CD4-positive, alpha-beta T cell treated with Interleukin-17A for 4 hours (primary cell): Measurements from ENCODE around the gene VWA7.
A peak's percentile ranks its signal among the peaks of the same experiment; 100 is the strongest.

ENCODE experiments used
- DNase-seq: peaks from one replicate; pipeline ENCODE4 v3.0.0-alpha.2; 2020; ENCODE audit warnings: mixed read lengths

Gene VWA7

GRCh38 chr6:31744422-31744821, 32.7 kb downstream of the VWA7 start:
- no peak for DNase-seq

- no peak for DNase-seq
Observed at GRCh38 chr6:31742894-31743293, 34.2 kb downstream of the VWA7 start.

GRCh38 chr6:31741815-31742214, 35.3 kb downstream of the VWA7 start:
- DNase-seq: no peak

- DNase-seq: no peak
Observed at GRCh38 chr6:31740397-31741223, 36.5 kb downstream of the VWA7 start.

GRCh38 chr6:31739639-31740396, 37.3 kb downstream of the VWA7 start, which contains the start of gene MSH5:
MSH5 (plus strand) TSS chr6:31740005; CDS start chr6:31740467, 462 bp downstream.
- peak; percentile 95 for DNase-seq

- DNase-seq: peak; percentile 74
Observed at GRCh38 chr6:31737991-31738979, 38.8 kb downstream of the VWA7 start.

- DNase-seq: no peak
Observed at GRCh38 chr6:31737315-31737990, 39.7 kb downstream of the VWA7 start.

GRCh38 chr6:31736768-31737314, 40.3 kb downstream of the VWA7 start:
- DNase-seq: no peak

- peak; percentile 85 for DNase-seq
Observed at GRCh38 chr6:31736021-31736767, 40.9 kb downstream of the VWA7 start, which contains the start of gene CLIC1. CLIC1 (minus strand) TSS chr6:31736530; CDS start chr6:31736300, 230 bp downstream.

GRCh38 chr6:31734821-31735406, 42.2 kb downstream of the VWA7 start:
- peak; percentile 69 for DNase-seq

- no peak for DNase-seq
Observed at GRCh38 chr6:31734247-31734820, 42.8 kb downstream of the VWA7 start.

- no peak for DNase-seq
Observed at GRCh38 chr6:31733734-31734133, 43.4 kb downstream of the VWA7 start.

GRCh38 chr6:31732029-31732428, 45.1 kb downstream of the VWA7 start:
- no peak for DNase-seq

GRCh38 chr6:31730631-31731086, 46.5 kb downstream of the VWA7 start:
- no peak for DNase-seq

- peak; percentile 76 for DNase-seq
Observed at GRCh38 chr6:31729979-31730630, 47.0 kb downstream of the VWA7 start.

- DNase-seq: peak; percentile 90
Observed at GRCh38 chr6:31729515-31729978, 47.6 kb downstream of the VWA7 start.

- no peak for DNase-seq
Observed at GRCh38 chr6:31728767-31729514, 48.2 kb downstream of the VWA7 start, which contains the start of gene DDAH2. DDAH2 (minus strand) TSS chr6:31729299; CDS start chr6:31729161, 138 bp downstream.
